ENCODE results near the gene HTR3A.
A peak's percentile ranks its signal among the peaks of the same experiment; 100 is the strongest.

HTR3A gene

GRCh38 chr11:113980785-113981184 is 5.9 kb downstream of the HTR3A start:
- DNase-seq = no peak

GRCh38 chr11:113982306-113982705 is 7.4 kb downstream of the HTR3A start:
- DNase-seq = no peak

DNA sequence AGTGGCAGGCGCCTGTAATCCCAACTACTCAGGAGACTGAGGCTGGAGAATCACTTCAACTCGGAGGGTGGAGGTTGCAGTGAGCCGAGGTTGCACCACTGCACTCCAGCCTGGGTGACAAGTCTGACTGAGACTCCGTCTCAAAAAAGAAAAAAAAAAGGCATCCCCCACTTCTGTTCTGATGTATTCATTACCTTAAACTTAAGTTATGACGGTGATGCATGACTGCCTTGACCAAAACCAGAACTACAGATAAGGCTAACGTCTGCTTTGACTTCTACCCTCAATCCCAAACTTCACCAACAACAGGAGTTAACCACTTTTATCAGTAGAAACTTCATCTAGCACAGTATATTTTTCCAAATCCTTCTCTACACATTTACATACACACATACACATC is 9.9 kb downstream of the HTR3A start:
- no peak for DNase-seq

DNA sequence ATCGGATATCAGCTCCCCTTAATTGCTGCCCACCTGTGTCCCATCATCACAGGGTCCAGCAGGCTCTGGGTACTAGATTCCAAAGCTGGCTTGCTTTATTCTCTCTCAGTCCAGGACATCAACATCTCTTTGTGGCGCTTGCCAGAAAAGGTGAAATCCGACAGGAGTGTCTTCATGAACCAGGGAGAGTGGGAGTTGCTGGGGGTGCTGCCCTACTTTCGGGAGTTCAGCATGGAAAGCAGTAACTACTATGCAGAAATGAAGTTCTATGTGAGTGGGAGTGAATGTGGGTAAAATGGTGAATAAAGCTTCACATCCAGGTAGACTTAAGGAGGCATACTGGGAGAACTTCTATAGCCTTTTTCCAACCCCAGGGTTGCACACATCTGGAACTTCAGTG is 11.0 kb downstream of the HTR3A start:
- no peak for DNase-seq

GRCh38 chr11:113986351-113987140 is 11.6 kb downstream of the HTR3A start:
- no peak for DNase-seq

- DNase-seq = no peak
Measured at GRCh38 chr11:113989381-113989780, 14.5 kb downstream of the HTR3A start.

- DNase-seq = no peak
Measured at GRCh38 chr11:113989916-113990315, 15.0 kb downstream of the HTR3A start.

GRCh38 chr11:113991170-113991569 is 16.3 kb downstream of the HTR3A start:
- no peak for DNase-seq

DNA sequence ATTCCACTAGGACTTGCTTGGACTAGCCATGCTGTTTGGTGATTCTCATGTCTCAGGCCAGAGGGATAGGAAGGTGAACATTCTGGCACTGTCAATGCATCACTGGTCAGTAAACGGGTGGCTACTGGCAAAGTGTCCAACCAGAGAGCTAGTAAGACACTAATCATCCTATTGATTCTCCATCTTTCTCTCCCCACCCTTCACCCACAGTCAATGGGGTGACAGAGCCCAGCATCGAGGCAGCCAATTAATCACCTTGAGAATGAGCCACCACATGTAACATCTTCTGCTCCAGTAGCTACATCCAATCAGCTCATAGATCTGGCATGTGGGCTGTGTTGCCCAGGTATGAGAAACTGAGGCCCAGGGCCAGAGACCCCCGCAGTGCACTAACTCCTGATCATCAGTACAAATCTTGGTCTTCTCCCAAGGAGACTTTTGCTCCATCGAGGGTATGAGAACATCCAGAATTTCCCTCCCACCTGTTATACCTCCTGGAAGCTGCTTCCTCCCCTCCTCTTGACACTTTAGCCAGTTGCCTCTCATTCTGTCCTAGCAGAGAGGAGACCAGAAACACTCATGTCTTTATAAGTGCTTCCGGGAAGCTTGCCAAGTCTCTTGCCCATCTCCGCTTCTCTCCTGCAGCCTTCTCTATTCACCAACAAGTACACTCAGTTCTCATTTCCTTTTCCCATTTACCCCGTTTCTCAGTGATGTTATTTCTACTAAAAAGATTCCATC is 17.0 kb downstream of the HTR3A start:
- DNase-seq = no peak

DNA sequence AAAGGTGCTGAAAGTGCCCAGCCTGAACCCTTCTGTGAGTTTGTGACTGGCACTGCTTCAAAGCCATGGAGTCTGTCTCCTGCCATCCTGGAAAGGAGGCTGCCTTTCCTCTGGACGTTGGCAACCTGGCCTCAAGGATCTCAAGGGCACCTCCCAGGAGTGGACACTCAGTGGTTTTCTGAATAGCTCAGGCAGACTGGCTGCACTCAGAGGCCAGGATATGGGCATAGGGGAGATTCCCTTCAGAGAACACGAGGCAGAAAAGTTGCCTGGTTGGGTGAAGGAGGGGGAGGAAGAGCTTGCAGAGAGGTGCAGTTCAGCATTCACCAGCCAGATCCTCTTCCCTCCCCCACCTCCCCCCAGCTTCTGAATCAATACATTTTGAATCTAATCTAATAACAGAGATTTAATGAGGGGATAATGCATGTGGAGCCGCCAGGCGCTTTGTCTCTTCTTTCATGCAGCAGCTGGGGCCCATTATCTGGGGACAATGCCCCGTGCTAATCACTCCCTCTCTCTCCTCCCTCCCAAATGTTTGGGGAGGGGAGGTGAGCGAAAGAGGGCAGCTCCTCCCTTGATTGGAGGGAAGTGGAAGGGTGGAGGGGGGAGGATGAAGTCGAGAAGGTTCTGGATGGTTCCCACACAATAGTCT is 17.7 kb downstream of the HTR3A start:
- DNase-seq = no peak

GRCh38 chr11:113994077-113994954 is 19.4 kb downstream of the HTR3A start:
- peak in 3 of 4 experiments; percentile 3 to 19 (median 8) for DNase-seq

- no peak for DNase-seq
Measured at GRCh38 chr11:113997473-113997872, 22.6 kb downstream of the HTR3A start.

GRCh38 chr11:113998574-113998973 is 23.7 kb downstream of the HTR3A start:
- DNase-seq = no peak

GRCh38 chr11:114000526-114000925 is 25.6 kb downstream of the HTR3A start:
- DNase-seq = no peak

GRCh38 chr11:114001416-114001815 is 26.5 kb downstream of the HTR3A start:
- no peak for DNase-seq

GRCh38 chr11:114008331-114008730 is 33.4 kb downstream of the HTR3A start:
- DNase-seq = no peak

GRCh38 chr11:114010931-114011330 is 36.0 kb downstream of the HTR3A start:
- DNase-seq = no peak

DNA sequence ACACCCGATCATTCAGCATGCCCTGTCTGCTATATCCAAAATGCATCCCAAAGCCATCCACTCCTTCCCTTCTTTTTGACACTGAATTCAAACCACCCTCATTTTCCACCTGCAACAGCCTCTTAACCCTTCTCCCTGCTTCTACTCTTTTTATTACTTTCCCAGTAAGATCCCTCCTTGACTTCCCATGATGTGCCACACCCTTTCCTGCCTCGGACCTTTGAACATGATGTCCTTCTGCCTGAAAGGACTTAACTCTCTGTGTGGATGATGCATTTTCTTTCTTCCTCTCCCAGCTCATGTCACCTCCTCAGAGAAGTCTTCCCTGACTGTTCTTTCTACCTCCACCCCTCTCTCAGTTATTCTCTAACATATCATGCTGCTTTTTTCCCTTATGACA is 36.5 kb downstream of the HTR3A start:
- DNase-seq = no peak

- DNase-seq = no peak
Measured at GRCh38 chr11:114015117-114015516, 40.2 kb downstream of the HTR3A start.

GRCh38 chr11:114016986-114017385 is 42.1 kb downstream of the HTR3A start:
- DNase-seq = no peak

DNA sequence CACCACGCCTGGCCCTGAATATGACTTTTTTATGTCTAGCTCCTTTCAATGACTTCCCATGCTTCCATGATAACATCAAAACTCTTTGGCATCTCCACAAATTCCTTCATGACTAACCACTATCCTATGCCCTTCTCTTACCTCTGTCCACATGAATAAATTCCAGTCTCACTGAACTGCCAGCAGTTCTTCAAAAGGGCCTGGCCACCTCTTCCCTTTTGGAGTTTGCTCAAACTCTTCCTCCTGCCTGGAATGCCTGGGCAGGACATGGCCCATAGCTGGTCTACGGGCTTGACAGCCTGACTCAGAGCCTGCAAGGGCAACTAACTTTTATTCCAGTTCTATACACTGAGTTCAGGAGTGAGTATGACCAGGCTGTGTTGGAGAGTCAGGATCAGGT is 42.8 kb downstream of the HTR3A start:
- DNase-seq = no peak

- no peak for DNase-seq
Measured at GRCh38 chr11:114019046-114019445, 44.1 kb downstream of the HTR3A start.

- no peak for DNase-seq
Measured at GRCh38 chr11:114019574-114019973, 44.7 kb downstream of the HTR3A start.
